GM19468 (cell line): ENCODE results near the gene TMEM126B.
A peak's percentile ranks its signal among the peaks of the same experiment; 100 is the strongest.
"Not testable (repeated sequence)": the region's sequence is repeated elsewhere in the genome, so short reads cannot be mapped to it uniquely, and the experiment has no call there.

ENCODE experiments used
- ATAC-seq: cut with Tn5 transposase; IDR thresholded peaks from one replicate; pipeline ENCODE4 v1.9.1; 2021; ENCODE audit warnings: mild to moderate bottlenecking, moderate library complexity, moderate number of reproducible peaks; ENCODE audit not compliant: unreplicated experiment; ENCODE audit errors: extremely low read depth

The TMEM126B gene

GRCh38 chr11:85647078-85647477, 18.7 kb downstream of the TMEM126B start:
- ATAC-seq, result no peak

- ATAC-seq, result peak; percentile 98
Observed at GRCh38 chr11:85647604-85648299, 19.4 kb downstream of the TMEM126B start, which contains the start of gene TMEM126A. Gene TMEM126A, plus strand, starts transcription at chr11:85647967. Its CDS starts 2,289 bp downstream, at chr11:85650256.

- no peak for ATAC-seq
Observed at GRCh38 chr11:85651118-85651517, 22.7 kb downstream of the TMEM126B start.

GRCh38 chr11:85652786-85653447, 24.5 kb downstream of the TMEM126B start:
- ATAC-seq, result no peak

DNA sequence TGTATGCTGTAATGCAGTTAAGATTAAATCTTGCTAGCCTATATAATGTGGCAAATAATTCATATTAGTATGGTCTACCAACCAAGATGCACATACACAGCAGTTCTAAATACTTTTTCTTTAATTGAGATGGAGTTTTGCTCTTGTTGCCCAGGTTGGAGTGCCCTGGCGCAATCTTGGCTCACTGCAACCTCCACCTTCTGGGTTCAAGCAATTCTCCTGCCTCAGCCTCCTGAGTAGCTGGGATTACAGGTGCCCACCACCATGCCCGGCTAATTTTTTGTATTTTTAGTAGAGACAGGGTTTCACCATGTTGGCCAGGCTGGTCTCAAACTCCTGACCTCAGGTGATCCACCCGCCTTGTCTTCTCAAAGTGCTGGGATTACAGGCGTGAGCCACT, 25.9 kb downstream of the TMEM126B start:
- not testable (repeated sequence) for ATAC-seq

DNA sequence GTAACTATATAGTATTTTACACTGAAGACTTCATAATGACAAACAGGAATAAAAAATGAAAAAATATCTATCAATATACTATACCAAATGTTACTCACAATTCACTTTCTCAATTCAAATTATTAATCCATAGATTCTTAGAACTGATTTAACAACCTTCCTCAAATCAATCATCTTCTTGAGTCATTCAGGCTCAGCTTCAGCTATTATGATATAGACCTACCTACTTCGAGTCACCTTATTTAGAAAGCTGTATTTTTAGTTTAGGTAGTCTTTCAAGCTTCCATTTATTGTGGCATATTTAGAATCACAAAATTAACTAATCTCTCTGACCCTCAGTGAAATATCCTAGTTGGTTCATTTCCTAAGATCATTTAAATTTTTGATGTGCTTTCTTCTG, 28.4 kb downstream of the TMEM126B start:
- ATAC-seq, result no peak

DNA sequence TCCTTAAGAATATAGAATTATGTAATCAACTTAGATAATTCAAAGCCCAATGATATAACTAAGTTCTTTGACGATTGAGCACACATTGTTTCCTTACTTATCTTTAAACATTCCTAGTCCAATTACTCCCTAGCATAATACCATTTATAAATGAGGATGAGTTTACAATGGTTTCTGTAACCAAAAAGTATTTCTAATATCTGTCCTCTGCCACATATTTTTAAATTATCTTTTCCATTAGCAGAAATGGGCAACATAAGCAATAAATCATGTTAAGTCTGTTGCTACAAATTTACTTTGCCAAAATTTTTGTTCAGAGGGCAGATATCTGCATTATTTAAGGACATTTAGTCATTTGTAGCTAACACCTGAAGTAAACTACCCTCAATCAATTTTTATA, 29.8 kb downstream of the TMEM126B start:
- ATAC-seq, result no peak

DNA sequence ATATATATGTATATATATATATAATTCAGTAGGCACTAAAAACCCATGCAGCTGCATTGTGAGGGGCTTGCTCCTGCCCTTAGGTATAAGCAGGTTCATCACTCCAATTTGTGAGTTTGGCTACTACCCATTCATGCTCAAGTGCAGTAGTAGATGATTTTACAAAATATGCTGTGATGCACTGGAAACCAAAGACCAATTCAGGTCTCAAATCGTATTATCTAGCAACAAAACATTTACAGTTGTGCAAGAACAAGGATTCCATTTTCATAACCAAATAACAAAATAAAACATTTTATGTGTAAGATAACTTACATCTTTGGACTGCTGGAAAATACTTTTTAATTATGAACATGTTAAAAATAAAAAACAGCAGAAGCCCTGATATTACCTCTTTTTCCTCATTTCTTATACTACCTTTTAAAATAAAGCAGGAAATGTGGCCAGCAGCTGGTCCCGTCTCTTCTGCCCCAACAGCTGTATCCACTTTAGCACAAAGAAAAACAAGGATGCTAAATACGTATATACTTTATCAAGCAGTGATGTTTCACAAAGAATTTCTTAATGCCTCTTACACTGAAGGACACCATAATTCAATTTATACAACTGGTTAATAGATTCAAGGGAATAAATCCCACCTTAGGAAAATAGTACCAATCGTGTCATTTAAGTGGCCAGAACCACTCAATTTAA, 33.7 kb downstream of the TMEM126B start:
- ATAC-seq, result no peak

- no peak for ATAC-seq
Observed at GRCh38 chr11:85663080-85663752, 34.8 kb downstream of the TMEM126B start.

DNA sequence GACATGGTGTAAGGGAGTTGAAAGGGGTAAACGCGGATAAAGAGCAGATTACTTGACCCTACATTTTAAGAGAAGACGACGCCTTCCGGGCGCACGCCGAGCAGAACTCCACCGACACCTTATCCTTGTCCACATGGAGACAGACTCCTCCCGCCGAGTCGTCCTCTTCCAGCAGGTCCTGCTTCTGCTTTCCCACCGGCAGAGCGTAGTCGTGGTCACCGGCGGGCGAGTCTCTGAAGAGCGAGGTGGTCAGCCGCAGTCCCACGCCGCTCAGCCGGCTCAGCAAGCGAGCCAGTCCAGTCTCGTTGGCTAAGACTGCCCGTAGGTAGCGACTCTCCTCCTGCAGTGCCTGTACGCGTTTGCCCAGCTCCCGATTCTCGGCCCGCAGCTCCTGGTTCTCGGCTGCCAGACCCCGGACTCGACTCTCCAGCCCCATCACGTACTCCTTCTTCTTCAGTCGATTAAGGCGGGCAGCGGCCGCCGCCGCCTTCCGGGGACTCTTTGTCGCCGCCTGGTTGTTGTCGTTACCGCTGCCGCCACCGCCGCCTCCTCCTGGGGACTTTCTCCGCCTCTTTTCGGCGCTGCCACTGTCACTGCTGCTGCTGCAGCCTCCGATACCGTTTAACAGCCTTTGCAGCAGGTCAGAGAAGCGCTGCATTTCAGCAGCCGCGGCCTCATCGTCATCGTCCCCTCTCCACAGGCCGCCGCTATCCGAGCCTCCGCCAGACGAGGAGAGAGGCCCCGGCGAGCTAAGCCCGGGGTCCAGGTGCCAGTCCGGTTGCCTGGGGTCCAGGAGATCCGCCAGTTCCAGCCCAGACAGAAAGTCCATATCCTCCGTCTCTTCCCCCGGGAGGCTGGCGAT, 35.6 kb downstream of the TMEM126B start:
- peak; percentile 74 for ATAC-seq

GRCh38 chr11:85664615-85665481, 36.5 kb downstream of the TMEM126B start, which contains the start of gene CREBZF:
Gene CREBZF, minus strand, starts transcription at chr11:85665129. Its CDS starts 254 bp downstream, at chr11:85664875.
- ATAC-seq, result peak; percentile 75

- no peak for ATAC-seq
Observed at GRCh38 chr11:85665733-85666132, 37.3 kb downstream of the TMEM126B start.

DNA sequence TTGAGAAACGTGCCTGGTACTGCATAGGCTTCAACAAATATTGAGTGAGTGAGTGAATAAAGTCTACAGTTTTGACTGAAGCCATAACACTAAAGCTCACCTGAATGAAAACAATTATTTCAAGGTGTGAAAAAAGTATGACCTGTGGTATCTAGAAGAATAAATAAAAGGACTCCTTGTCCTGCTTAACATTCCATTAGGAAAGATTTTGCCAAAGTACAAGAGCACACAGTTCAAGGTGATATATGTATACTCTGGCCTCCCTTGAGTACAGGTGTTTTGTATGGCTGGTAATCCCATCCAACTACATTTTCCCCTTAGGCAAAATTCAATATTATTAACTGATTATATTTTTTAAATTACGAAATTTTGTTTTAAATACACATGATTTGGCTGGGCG, 38.3 kb downstream of the TMEM126B start:
- no peak for ATAC-seq

DNA sequence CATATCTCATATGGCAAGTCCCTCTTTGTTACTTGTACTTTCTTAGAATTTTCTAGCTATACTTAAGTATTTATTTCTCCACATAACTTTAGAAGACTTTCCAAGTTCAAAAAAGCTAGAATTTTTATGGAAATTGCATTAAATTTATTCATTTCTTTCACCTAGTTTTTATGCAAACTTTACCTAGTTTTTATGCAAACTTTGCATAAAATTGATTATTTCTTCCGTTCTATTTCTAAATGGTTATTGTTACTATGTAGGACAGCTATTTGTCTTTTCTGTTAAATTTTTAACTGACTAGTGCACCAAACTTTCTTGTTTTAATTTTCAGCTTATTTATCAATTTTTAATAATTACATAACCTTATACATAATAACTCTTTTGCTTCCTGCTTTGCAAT, 39.8 kb downstream of the TMEM126B start:
- no peak for ATAC-seq

DNA sequence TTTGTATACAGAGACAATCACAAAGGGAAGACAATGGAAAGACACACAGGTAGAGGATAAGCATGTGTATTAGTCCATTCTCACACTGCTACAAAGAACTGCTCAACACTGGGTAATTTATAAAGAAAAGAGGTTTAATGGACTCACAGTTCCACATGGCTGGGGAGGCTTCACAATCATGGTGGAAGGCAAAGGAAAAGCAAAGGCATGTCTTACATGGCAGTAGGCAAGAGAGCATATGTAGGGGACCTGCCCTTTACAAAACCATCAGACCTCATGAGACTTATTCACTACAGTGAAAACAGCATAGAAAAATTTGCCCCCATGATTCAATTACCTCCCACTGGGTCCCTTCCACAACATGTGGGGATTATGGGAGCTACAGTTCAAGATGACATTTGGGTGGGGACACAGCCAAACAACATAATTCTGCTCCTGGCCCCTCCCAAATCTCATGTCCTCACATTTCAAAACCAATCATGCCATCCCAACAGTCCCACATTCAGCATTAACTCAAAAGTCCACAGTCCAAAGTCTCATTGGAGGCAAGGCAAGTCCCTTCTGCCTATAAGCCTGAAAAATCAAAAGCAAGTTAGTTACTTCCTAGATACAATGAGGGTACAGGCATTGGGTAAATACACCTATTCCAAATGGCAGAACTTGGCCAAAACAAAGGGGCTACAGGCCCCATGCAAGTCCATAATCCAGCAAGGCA, 42.7 kb downstream of the TMEM126B start:
- ATAC-seq, result not testable (repeated sequence)

- no peak for ATAC-seq
Observed at GRCh38 chr11:85672105-85672902, 43.9 kb downstream of the TMEM126B start.

- no peak for ATAC-seq
Observed at GRCh38 chr11:85673393-85673792, 45.0 kb downstream of the TMEM126B start.
